Dermis blood vessel endothelial cell (primary cell): ENCODE measurements around the gene SH3BP4. TPM values are rescaled to one million over a fixed set of nuclear protein-coding genes. Genes with fewer than 3 reads are reported as not detected.

Experiments
- DNase-seq: peaks from one replicate; pipeline ENCODE4 v3.0.0; 2010
- total RNA-seq: library from RNA; depleted of rRNA; stranded (reverse); fragments of >200 nt; gene quantifications from 2 replicates; pipeline ENCODE4 v1.2.3, GENCODE V29; 2014

Gene SH3BP4
- total RNA-seq, 1 donor from 2014 or later, result 35.4 TPM

DNA sequence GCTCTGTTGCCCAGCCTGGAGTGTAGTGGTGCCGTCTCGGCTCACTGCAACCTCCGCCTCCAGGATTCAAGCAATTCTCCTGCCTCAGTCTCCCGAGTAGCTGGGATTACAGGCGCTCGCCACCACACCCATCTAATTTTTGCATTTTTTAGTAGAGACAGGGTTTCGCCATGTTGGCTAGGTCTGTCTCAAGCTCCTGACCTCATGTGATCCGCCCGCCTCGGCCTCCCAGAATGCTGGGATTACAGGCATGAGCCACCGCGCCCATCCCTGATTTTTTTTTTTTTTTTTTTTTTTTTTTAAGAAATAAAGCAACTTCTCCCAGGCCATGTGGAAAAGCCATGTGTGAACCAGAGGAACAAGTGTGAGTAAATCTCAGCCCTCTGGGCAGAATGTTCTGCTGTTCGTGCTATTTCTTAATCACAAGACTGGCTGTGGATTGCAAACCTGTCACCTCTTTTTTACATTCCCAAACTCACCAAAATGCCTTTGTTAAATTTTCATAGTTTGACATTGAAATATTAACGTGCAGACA is 6.4 kb upstream of the SH3BP4 start:
- DNase-seq, result no peak

DNA sequence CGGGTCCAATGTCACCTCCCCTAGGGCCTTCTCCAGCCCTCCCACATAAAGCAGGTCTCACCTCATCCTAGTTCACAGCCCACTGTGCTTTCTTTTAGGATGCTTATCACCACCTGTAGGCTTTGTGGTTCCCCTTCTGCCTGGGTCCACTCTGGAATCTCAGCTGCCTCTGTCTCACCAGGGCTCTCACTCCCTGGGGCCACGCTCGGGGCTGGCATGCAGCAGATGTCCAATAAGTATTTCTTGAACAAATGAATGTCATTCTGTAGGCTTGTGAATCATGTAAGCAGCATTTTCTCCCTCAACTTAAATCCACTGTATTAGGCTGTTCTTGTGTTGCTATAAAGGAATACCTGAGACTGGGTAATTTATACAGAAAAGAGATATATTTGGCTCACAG is 4.3 kb upstream of the SH3BP4 start:
- no peak for DNase-seq

DNA sequence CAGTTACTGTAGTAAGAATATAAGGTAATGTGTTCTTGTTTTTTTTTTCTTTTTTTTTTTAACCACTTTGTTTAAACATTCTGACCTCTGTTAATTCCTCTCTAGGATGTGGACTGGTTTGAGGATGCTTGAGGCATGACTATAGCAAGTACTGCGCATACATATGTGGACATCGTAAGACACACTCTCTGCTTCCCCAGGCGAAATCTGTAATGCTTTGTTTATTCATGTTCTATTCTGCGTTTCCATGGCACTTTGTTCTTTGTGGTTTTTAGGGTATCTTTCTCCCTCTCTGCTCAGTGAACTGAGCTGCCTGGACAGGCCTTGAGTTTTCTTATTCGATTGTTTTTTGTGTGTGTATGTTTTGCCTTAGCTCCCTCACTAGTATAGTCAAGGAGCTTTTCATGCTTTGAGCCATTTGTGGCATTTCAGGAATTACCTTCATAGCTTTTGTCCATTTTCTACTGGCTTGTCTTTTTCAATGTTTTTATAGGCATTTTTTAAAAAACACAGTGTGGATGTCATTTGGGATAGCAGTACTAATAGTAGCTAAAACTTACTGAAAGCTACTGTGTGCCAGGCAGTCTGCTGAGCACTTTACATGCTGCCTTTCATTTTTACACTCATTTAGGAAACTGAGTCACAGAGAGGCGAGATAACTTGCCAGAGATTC is 1.9 kb upstream of the SH3BP4 start:
- DNase-seq, result no peak

DNA sequence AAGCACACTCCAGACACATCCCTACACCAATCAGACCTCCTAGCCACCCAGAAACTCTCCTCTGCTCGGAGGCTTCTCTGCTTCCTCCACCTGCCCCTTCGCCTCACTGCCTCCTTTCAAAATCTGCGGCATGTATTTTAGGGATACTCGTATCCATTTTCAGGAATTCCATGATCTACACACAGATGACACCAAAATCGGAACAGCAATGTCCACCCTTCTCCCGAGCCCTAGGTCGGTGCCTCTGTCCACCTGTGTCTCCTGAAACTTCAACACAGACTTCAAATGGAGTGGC is 1.4 kb upstream of the SH3BP4 start:
- no peak for DNase-seq

DNA sequence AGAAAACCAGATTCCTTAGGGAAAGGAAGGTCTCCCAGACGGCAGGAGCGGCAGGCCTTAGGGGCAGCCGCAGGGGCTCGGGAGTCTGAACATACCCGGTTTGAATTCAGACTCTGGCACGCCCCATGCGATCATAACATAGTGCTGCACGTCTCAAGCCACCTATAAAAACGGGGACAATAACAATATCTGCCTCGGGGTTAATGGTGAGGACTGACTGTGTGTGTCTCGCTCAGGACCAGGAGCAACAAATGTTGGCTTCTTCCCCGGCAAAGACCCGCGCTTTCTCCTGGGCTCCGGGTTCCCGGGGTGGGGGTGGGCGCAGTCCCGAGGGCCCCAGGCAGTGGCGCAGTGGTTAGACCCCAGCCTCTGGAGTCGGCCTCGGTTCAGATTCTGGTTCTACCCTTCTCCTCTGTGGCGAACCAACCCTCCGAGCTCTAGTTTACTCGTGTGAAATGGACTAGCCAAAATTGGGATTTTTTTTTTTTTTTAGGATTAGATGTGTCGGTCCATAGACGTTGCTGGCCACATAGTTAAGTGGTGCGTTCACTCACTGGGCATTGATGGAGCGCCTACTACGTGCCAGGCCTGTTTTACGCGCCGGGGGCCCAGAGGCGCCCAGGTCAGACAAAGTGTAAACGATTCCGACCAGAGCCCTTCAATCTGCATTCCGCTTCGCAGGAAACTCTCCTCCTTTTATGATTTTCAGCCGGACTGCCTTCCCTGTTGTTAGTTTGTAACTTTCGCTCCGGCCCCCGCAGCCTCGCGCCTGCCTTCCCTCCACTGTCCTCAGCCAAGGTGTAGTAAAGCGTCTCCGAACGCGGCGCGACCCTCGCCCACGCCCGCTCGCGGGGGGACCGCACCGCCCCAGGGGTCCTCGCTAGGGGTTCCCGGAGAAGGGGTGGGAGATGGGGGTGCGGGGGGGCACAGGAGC is 820 bp upstream of the SH3BP4 start:
- DNase-seq, result peak; percentile 40

DNA sequence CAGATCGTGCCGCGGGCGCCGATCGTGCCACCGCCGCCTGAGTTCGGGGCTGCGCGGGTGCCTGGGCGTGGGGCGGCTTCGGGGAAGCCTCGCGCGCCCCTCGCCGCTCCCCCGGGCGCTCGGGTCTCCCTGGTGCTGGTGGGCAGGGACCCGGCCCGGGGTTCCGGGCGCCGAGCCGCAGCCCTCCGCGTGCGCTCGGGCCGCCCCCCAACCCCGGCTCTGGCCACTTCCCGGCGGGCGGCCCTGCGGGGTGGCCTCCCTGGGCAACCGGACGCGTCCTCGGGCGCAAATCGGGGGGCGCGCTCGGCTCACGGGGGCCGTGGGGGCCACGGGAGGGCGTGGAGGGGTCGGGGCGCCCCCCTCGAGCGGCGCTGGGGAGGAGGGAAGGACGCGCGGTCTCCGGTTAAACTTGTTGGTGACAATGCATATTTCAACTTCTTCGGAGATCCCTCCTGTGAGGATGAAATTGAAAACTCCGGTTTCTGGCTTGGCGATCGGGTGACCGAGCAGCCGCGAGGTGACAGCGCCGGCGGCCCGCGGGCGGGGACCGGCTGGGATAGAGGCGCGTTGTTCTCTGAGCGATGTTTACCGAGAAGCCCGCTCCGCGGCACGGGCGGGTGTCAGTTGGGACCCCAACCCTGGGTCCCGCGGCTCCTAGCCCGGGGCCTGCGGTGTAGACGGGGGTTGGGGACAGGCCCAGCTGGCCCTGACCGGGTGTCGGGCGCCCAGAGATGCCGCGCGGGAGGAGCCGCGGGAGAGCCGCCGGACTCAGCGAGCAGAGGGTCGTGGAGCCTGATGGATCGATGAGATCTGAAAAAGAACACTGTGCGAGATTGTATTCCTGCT is 676 bp downstream of the SH3BP4 start:
- DNase-seq, result peak; percentile 29

DNA sequence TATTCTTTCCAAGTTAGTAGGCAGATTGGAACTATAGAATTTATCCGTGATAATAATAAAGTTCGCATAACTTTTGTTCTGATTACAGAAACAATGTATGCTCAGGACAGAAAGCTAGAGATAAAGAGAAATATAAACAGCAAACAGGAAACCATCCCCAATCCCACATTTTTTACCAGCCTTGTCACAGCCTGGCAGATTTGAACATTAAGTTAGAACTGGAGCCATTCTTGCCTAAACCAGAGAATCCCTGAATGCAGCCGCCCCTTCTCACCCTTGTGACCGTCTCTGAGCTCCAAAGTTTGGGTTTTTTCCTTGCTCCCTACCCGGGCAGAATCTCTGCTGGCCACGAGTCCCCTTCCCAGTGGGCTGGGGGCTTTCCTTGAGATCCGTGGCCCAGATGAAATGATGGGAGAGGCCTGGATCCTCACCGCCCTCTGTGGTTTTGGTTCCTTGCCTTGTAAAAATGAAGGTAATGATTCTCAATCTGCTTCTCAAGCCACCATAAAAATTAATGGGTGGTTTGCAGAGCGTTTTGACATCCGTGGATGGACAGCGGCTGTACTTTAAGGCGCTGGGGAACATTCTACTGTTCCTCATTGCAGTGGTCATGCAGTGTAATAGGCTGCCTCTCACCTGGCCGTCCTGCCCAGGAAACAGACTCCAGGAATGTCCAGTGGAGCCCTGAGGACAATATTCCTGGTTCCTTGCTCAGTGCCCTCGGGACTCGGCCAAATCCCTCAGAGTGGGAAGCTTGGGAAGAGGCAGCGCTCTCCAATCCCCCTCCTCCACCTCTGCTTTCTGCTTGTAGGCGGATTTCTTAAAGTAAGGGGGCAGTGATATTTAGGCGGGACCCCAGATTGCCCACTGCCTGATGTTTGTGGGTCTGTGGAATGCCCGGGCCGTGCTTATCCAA is 1.6 kb downstream of the SH3BP4 start:
- peak; percentile 48 for DNase-seq

DNA sequence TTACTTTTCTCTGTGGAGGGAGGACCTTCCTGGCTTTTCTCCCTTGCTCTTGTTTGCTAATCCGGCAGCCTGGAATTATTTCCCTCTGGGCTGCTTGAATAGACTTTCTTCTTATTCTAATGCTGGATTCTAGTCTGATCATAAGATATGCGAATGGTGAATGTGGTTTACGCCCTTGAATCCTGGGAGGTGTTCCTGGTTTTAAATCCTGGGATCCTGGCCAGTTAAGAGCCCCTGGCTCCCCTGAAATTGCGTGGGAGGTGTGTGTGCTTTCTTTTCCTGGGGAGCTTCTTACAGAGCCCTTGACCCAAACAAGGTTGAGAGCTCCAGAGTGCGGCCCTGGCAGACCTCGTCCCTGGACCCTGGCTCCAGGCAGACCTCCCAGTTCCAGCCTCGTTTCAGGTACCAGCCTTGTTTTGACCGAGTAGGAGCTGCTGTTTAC is 2.8 kb downstream of the SH3BP4 start:
- DNase-seq, result peak; percentile 39

DNA sequence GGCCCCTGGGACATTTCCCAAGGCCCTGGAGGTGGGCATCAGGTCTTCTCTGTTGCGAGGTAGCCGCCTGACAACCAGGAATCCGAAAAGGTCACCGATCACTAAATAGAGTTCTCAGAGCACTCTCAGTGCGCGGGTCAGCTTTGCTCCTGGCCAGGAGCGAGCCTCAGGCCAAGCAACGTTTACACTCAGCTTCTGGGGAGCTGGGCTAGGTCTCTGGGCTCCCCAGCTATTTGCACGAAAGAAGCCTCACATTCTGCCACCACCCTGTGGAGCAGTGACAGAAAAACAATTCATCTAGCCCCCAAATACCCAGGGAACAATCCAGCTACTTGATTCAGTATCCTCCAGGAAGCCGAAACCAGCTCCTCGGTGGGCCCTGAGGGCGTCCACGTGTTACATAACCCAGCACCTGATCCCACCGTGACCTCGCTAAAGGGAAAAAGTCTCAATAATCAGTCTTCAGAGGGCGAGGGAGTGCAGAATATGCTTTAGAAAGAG is 3.3 kb downstream of the SH3BP4 start:
- DNase-seq, result no peak

DNA sequence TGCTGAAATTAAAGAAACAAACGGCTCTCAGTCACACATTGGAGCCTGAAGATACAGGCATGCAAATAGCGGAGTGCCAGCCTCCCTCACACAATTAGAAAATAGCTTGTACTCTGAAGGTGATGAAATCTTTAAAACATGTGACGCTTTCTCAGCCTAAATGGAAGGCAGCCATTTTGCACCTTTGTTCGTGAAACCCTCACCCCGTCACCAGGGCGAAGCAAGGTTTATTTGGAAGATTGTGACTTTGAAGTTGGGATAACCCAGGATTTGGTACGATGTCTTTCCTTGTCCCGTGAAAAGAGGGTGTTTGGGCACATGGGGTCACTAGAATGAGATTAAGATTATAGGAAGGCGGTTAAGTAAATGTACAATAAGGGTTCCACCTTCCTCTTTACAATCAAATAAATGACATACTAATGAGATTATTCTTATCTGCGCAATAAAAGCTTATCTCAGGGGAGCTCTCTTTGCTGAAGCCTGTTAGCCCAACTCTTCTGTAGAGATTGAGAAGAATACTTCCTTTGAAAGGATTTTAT is 4.2 kb downstream of the SH3BP4 start:
- no peak for DNase-seq

DNA sequence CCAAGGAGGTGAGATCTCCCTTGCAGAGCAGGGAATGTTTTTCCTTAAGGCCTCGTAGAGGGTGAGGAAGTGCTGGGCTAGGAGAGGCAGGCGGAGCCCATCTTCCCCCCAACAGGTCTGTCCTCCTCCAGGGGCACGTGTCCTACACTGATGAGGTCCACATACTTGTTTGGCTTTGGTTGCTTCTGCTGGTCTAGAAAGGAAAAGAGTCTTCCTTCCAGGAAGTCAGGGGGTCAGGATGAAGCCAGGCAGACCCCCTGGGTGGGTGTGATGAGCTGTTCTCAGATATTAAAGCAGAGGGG is 6.0 kb downstream of the SH3BP4 start:
- no peak for DNase-seq

DNA sequence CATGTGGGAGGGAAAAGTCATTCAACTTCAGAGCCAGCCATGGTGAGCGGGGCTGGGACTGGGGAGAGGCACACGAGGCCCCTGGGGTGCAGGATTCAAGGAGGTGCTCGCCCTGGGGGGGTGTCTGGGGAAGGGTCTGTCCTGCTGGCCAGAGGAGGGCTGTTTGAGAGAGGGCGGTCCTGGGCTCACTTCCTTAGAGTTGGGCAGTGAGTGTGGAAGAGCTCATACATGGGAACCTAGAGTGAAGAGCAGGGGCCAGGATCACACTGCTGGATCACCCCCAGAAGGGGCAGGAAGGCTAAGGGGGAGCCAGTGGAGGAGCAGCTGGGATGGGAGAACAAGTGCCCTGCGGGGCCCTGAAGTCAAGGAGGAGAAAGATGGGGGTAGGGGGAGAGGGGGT is 6.5 kb downstream of the SH3BP4 start:
- DNase-seq, result no peak

DNA sequence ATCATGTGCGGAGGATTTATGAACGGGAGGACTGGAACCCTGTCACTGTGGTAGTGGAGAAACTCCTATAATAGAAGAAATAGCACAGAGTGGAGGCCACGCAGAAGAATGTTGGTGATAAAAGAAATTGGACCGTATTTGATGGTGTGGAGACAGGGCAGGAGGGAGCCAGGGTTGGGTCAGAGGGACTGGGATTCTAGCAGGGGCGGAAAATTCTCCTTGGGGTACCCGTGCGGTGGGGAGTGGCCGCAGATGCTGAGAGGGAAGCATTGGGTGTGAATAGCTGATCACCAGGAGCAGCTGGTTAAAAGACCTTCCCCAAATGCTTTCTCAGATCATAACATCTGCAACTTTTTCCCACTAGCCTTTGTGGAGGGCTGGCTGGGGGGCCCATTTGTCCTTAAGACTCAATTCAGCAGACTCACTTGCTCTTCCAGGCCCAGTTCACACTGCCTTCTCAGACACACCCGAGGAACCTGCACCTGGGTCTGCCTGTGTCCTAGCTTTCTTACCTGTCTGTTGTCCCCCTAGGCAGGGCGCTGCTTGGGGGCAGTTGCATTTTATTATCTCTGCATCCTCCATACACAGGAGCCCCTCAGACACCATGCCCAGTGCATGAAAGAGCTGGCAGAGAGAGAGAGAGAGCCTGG is 7.1 kb downstream of the SH3BP4 start:
- DNase-seq, result no peak

DNA sequence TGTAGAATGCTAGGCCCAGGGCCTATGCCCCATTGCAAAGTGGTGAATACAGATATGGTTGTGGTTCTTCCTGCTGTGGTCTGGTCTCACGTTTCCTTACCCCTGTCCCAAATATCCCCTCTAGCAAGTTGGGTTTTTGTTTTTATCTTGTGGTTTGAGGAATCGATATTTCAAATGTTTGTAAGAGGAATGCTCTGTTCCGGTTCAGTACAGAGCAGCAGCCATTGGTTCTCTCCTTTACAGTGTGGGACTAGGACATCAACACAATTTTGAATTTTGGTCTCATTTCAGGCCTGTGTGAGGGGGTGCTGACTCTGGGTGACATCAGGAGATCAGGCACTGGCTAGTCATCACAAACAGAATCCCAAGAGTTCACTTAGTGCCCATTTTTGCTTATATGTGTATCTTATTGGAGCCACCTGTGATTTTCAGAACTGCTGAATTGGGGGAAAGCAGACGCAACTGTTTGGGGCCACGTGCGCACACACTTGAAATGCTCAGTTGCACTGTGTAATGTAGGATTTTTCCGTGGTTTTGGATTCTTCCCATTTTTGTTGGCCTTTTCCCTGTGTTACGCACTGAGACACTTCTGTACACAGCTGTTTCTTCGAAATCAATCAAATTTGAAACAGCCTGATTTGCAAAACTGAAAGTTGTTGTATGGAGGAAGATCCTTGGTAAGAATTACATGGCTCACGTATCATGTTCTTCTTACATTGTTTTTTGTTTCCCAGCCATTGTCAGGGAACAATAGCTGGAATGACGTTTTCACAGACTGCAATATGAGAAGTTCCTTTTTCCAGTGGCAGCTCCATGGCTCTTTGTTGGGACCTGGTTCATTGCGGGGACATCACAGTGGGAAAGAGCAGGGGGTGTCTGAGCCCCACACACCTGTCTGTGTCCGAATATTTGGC is 8.6 kb downstream of the SH3BP4 start:
- DNase-seq, result peak; percentile 89

DNA sequence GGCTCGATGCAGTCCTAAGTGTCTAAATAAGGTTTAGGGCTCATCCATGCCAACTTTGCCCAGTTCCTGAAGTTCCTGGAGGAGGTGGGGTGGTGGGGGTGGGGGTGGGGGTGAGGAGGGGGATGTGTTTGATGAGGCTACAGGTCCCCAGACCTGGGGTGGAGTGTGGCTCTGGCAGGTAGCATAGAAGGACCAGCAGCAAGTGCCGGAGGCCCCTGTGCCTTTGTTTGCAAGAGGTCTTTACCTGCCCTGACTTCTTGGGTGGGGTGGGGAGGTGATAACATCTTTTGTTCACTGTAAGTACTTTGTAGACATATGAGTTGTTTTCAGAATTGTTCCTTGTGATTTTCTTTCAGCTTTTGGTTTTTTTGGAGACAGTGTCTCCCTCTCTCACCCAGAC is 10.0 kb downstream of the SH3BP4 start:
- no peak for DNase-seq

DNA sequence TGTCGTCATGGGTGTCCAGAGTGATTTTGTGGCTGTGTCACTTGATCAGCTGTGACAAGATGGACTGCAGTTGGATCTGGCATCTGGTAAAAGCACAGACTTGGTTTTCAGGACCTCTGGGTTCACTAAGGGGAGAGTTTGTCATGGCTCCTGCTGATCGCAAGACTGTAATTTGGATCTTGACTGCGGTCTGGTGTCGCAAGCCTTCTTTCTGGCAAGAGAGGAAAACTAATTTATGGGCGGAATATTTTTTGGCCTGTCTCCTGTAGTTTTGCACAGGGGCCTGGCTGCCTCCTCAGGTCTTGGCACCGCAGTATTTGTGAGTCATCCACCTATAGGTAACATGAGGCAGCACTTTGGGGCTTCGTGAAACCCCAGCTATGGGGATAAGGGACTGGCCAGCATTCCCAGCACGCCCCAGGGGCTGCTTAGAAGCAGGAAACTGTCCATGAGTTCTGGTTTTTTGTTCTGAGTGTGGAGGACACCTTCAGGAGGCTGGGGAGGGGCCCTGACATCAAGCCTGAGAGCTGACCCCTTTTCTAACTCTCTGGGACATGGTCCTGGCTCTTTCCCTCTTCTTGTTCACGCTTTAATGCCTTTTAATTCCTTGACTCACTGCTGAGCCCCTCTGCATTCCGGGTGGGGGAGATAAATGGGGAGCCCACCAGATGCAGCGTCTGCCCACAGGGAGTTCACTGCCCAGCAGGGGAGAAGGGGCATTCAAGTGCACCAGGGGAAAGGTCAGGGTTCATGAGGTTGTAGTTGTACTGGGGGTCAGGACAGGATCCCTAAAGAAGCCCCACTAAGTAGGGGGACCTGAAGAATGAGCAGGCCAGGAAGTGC is 12.2 kb downstream of the SH3BP4 start:
- DNase-seq, result no peak

DNA sequence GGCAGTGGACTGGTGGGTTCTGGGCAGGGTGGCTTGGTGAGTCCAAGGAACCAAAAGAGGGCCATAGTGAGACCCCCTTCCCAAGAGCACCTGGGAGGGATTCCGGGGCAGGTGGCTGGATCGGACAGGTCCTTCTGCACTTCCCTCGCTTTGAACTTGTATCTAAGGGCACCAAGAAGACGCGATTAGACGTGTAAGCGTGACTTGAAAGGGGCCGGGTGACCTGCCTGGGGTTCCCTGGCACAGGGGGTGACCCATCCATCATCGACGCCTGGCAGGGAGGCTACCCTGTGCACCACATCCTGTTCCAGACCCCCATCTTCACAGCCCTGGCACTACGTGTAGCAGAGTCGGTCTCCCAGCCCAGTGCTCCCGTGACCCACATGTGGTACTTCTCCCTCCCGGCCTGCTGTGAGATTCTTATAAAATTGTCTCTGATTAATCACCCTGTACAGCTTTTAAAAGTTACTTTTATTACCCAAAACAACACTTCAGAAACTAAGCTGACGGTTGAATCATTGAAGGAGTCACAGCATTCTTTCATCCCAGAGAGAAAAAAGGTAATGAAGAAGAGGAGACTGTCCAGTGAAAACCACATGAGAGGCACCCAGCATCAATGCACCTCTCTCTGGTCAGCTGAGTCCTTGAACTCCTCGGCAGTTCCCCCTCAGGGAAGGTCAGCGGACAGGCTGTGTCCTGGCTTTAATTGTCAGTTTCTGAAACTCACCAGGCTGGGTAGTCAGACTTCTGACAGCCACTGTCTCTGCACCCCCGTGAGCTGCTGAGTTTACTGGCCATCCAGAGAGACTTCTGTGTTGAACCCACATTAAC is 13.0 kb downstream of the SH3BP4 start:
- DNase-seq, result no peak

DNA sequence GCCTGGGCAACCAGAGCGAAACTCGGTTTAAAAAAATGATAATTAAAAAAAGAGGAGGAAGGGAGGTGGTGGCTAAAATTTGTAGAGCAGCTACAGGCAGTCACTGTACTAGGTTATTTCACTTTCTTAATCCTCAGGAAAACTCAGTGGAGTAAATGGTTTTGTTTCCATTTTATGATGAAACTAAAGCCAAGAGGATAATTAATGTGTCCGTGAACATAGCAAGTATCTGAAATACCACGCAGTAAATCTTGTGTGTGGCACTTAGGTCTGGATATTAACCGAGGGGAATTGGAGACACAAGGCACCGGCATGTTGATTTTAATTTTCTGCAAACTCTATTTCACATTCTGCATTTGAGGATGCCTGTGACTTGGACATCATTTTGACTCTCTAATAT is 14.5 kb downstream of the SH3BP4 start:
- no peak for DNase-seq
